NCI-H345 treated with DMSO at 0.1 percent for 48 hours (cell line): ENCODE results near the gene HOXB1.
"Not testable (repeated sequence)": the region's sequence is repeated elsewhere in the genome, so short reads cannot be mapped to it uniquely, and the experiment has no call there.

ENCODE experiments used
- DNase-seq: peaks from one replicate; lab custom pipeline; 2025; ENCODE audit not compliant: unreplicated experiment; lab: John Stamatoyannopoulos, UW

Gene HOXB1

GRCh38 chr17:48499735-48500434, 30.9 kb downstream of the HOXB1 start:
- DNase-seq = no peak

GRCh38 chr17:48499248-48499647, 31.6 kb downstream of the HOXB1 start:
- no peak for DNase-seq

- peak; percentile 83 for DNase-seq
Measured at GRCh38 chr17:48498164-48498850, 32.5 kb downstream of the HOXB1 start.

- DNase-seq = no peak
Measured at GRCh38 chr17:48497103-48497502, 33.7 kb downstream of the HOXB1 start.

GRCh38 chr17:48494335-48494734, 36.5 kb downstream of the HOXB1 start:
- no peak for DNase-seq

GRCh38 chr17:48492401-48493298, 38.2 kb downstream of the HOXB1 start:
- DNase-seq = peak; percentile 52

GRCh38 chr17:48491527-48492273, 39.1 kb downstream of the HOXB1 start:
- DNase-seq = no peak

GRCh38 chr17:48490451-48490892, 40.3 kb downstream of the HOXB1 start:
- DNase-seq = no peak

GRCh38 chr17:48489781-48490180, 41.0 kb downstream of the HOXB1 start:
- no peak for DNase-seq

- no peak for DNase-seq
Measured at GRCh38 chr17:48488548-48489106, 42.2 kb downstream of the HOXB1 start.

GRCh38 chr17:48487221-48487620, 43.6 kb downstream of the HOXB1 start:
- no peak for DNase-seq

- no peak for DNase-seq
Measured at GRCh38 chr17:48486557-48486956, 44.3 kb downstream of the HOXB1 start.

- DNase-seq = no peak
Measured at GRCh38 chr17:48484850-48485249, 46.0 kb downstream of the HOXB1 start.

GRCh38 chr17:48484256-48484655, 46.6 kb downstream of the HOXB1 start:
- no peak for DNase-seq

- DNase-seq = no peak
Measured at GRCh38 chr17:48483471-48484131, 47.2 kb downstream of the HOXB1 start.

- no peak for DNase-seq
Measured at GRCh38 chr17:48483004-48483403, 47.8 kb downstream of the HOXB1 start.

GRCh38 chr17:48482301-48482700, 48.5 kb downstream of the HOXB1 start:
- DNase-seq = not testable (repeated sequence)

GRCh38 chr17:48479014-48479402, 51.8 kb downstream of the HOXB1 start:
- DNase-seq = no peak
